Mucosa of descending colon (tissue), 3 donors: ENCODE data around the gene DLL3. TPM values are rescaled to one million over a fixed set of nuclear protein-coding genes. Genes with fewer than 3 reads are reported as not detected.

Experiments used
- ATAC-seq: fragments of 200-7000 bp; cut with Tn5 transposase; one replicate; pipeline ENCODE4 v1.9.1; 2020; ENCODE audit warnings: mild to moderate bottlenecking, moderate library complexity
- DNase-seq, 3 donors: peaks; one replicate each; pipeline ENCODE4 v3.0.0-alpha.2; 2020
- H3K36me3 ChIP-seq: fragments of 200-600 bp; one replicate; pipeline ENCODE4 v1.8.0; 2021; ENCODE audit warnings: low read depth, mild to moderate bottlenecking
- H3K4me1 ChIP-seq: fragments of 200-600 bp; one replicate; pipeline ENCODE4 v1.8.0; 2021; ENCODE audit warnings: low read depth, mild to moderate bottlenecking
- H3K4me3 ChIP-seq: fragments of 200-600 bp; one replicate; pipeline ENCODE4 v1.8.0; 2021; ENCODE audit warnings: mild to moderate bottlenecking
- H3K9me3 ChIP-seq: fragments of 200-600 bp; one replicate; pipeline ENCODE4 v1.8.0; 2021; ENCODE audit warnings: mild to moderate bottlenecking
- CTCF ChIP-seq: fragments of 200-600 bp; IDR thresholded peaks from one replicate; pipeline ENCODE4 v1.8.0; 2022; ENCODE audit warnings: antibody characterized with exemption, mild to moderate bottlenecking
- intact Hi-C, 2 donors: fragments of 100-400 bp; cut with DNase I in 1 of 2; cut with micrococcal nuclease in 1 of 2; formaldehyde crosslinking; loops; one replicate each; pipeline versions ENCODE4 v1.11.0 to v1.11.1; 2022; cut with DNase I, micrococcal nuclease
- total RNA-seq, 3 donors: library from RNA; stranded (reverse); fragmentation: NEBNext Ultra II Directional in 2 of 3; extraction: Animal tissue kit (Norgen Biotek cat#: 25700) in 2 of 3; gene quantifications; one replicate each; pipeline versions ENCODE4 v1.2.1 to v1.2.4, GENCODE V29; 2021 to 2023
- donor health status: DM: no; HTN: no; CAD: no; lungs with moderate emphysema.
- donor health status: DM: no; HTN: no; CAD: no.
- donor health status: DM: no; HTN: yes; CAD: no.

The DLL3 gene
- total RNA-seq, 3 donors from 2014 or later: not detected

GRCh38 chr19:39555883-39556282 is 57.1 kb downstream of the DLL3 start:
- no peak for DNase-seq
- TF ChIP-seq CTCF: no peak
- Histone ChIP-seq H3K4me1 (peaks cover 3% of the 10 kb centered on the region), H3K4me3 (no peak overlapping the region), H3K9me3 (no peaks in the 10 kb centered on the region), H3K36me3 (no peaks in the 10 kb centered on the region)
- no peak for ATAC-seq
- intact Hi-C loops: no loop called here

Other genes with a start within 250 kb of the DLL3 start
- gene IFNL2, start 230.6 kb upstream of the DLL3 start, total RNA-seq: not detected
- gene IFNL1, start 202.5 kb upstream of the DLL3 start, total RNA-seq: not detected
- 1 to 10 TPM in 1 of 3 donors, under 1 TPM in 2; 0.34 to 2.3 (median 0.52) TPM for gene LRFN1, start 178.1 kb upstream of the DLL3 start, total RNA-seq
- gene GMFG, start 162.9 kb upstream of the DLL3 start, total RNA-seq: 10 to 100 TPM; 10.3 to 23.8 (median 14.1) TPM
- 10 to 100 TPM; 55.1 to 91.5 (median 67.4) TPM for gene SAMD4B, start 156.5 kb upstream of the DLL3 start, total RNA-seq
- 10 to 100 TPM; 28.1 to 44.8 (median 32.3) TPM for gene PAF1, start 107.8 kb upstream of the DLL3 start, total RNA-seq
- gene MED29, start 107.6 kb upstream of the DLL3 start, total RNA-seq: 10 to 100 TPM; 28.4 to 31.2 (median 28.8) TPM
- gene ZFP36, start 92.1 kb upstream of the DLL3 start, total RNA-seq: 100 to 1,000 TPM; 200 to 236 (median 235) TPM
- 10 to 100 TPM in 2 of 3 donors, 1 to 10 TPM in 1; 6.5 to 26.7 (median 17.9) TPM for gene PLEKHG2, start 86.3 kb upstream of the DLL3 start, total RNA-seq
- 1,000 to 10,000 TPM; 1,270 to 1,804 (median 1,507) TPM for gene RPS16, start 63.0 kb upstream of the DLL3 start, total RNA-seq
- 100 to 1,000 TPM; 101 to 122 (median 102) TPM for gene SUPT5H, start 53.4 kb upstream of the DLL3 start, total RNA-seq
- gene TIMM50, start 18.1 kb upstream of the DLL3 start, total RNA-seq: 10 to 100 TPM; 52.6 to 57.9 (median 57.7) TPM
- not detected for gene SELENOV, start 16.2 kb downstream of the DLL3 start, total RNA-seq
- 1 to 10 TPM in 1 of 3 donors, under 1 TPM in 2; 0.20 to 4.2 (median 0.72) TPM for gene EID2B, start 33.9 kb downstream of the DLL3 start, total RNA-seq
- 10 to 100 TPM in 1 of 3 donors, 1 to 10 TPM in 2; 7.0 to 14.7 (median 9.6) TPM for gene EID2, start 41.2 kb downstream of the DLL3 start, total RNA-seq
- gene LGALS13, start 103.6 kb downstream of the DLL3 start, total RNA-seq: not detected
- gene LGALS16, start 157.0 kb downstream of the DLL3 start, total RNA-seq: not detected
- gene LGALS14, start 205.5 kb downstream of the DLL3 start, total RNA-seq: not detected
- 1 to 10 TPM in 1 of 3 donors, not detected in 2; 1.2 TPM for gene CLC, start 239.1 kb downstream of the DLL3 start, total RNA-seq